GM06990 (cell line): ENCODE measurements around the gene COPE.

Experiments used
- DNase-seq: peaks from one replicate; pipeline ENCODE4 v3.0.0-alpha.2; 2011; ENCODE audit not compliant: insufficient read length; ENCODE audit errors: extremely low read depth
- H3K27me3 ChIP-seq: replicated peaks from 2 replicates; pipeline ENCODE4 v1.6.0; 2011; ENCODE audit warnings: low read length; ENCODE audit not compliant: control insufficient read depth, insufficient read depth
- H3K36me3 ChIP-seq: 2 replicates; pipeline ENCODE4 v1.5.1; 2011; ENCODE audit warnings: low read length; ENCODE audit not compliant: control insufficient read depth, insufficient read depth
- H3K4me3 ChIP-seq: replicated peaks from 2 replicates; pipeline ENCODE4 v1.5.1; 2011; ENCODE audit warnings: low read depth, mild to moderate bottlenecking, control low read depth, low read length
- CTCF ChIP-seq: IDR thresholded peaks from 2 replicates; pipeline ENCODE4 v1.5.1; 2011; ENCODE audit warnings: low read length, control low read depth, mild to moderate bottlenecking, inconsistent platforms; ENCODE audit not compliant: insufficient read depth, poor library complexity, severe bottlenecking

COPE gene

GRCh38 chr19:18910010-18910409 lies 9.2 kb downstream of the COPE start:
- TF ChIP-seq CTCF: no peak
- H3K4me3 ChIP-seq: no peak overlapping the region
- no peaks in the 10 kb centered on the region for H3K27me3 ChIP-seq
- peaks cover 52% of the 10 kb centered on the region for H3K36me3 ChIP-seq
- no peak for DNase-seq

GRCh38 chr19:18908917-18909619 lies 10.1 kb downstream of the COPE start:
- no peak for TF ChIP-seq CTCF
- Histone ChIP-seq H3K4me3 (no peak overlapping the region), H3K27me3 (no peaks in the 10 kb centered on the region), H3K36me3 (peaks cover 60% of the 10 kb centered on the region)
- DNase-seq: no peak

- H3K27me3 ChIP-seq: no peaks in the 10 kb centered on the region
- H3K4me3 ChIP-seq: no peak overlapping the region
- H3K36me3 ChIP-seq: peaks cover 62% of the 10 kb centered on the region
- no peak for DNase-seq
- no peak for TF ChIP-seq CTCF
Measured at GRCh38 chr19:18906605-18907519, 12.3 kb downstream of the COPE start.

- Histone ChIP-seq H3K27me3 (no peaks in the 10 kb centered on the region), H3K36me3 (peaks cover 60% of the 10 kb centered on the region), H3K4me3 (no peak overlapping the region)
- TF ChIP-seq CTCF: no peak
- DNase-seq: no peak
Measured at GRCh38 chr19:18905513-18906236, 13.5 kb downstream of the COPE start.

- no peak for DNase-seq
- Histone ChIP-seq H3K27me3 (no peaks in the 10 kb centered on the region), H3K4me3 (no peak overlapping the region), H3K36me3 (peaks cover 62% of the 10 kb centered on the region)
- no peak for TF ChIP-seq CTCF
Measured at GRCh38 chr19:18905058-18905456, 14.1 kb downstream of the COPE start.
